SK-N-SH (cell line): ENCODE measurements around the gene NLK. TPM values are rescaled to one million over a fixed set of nuclear protein-coding genes. Genes with fewer than 3 reads are reported as not detected.

Experiments used
- CTCF ChIA-PET: fragments of 300-600, 350-600 bp; formaldehyde crosslinking; extraction: SDS; loops from one replicate; lab custom pipeline; 2021; lab: Yijun Ruan, JAX
- POLR2A ChIA-PET: fragments of 350-600 bp; sonication (Branson Sonifier 250); formaldehyde crosslinking; extraction: SDS; loops from one replicate; lab custom pipeline; 2020; ENCODE audit warnings: antibody characterized with exemption, inconsistent platforms; lab: Yijun Ruan, JAX
- DNase-seq: peaks from one replicate; pipeline ENCODE4 v3.0.0; 2012
- H2AFZ ChIP-seq: fragments of 200-600 bp; sonication (generic); 2 replicates; pipeline ENCODE4 v1.8.1; 2016; ENCODE audit warnings: antibody characterized with exemption, mild to moderate bottlenecking, low read depth
- H3F3A ChIP-seq: fragments of 200-600 bp; sonication (generic); replicated peaks from 2 replicates; pipeline ENCODE3; 2016; ENCODE audit warnings: antibody characterized with exemption, mild to moderate bottlenecking; ENCODE audit not compliant: insufficient read depth
- H3K27ac ChIP-seq, 2 experiments: fragments of 200-500 bp in 1 of 2; fragments of 200-600 bp in 1 of 2; sonication (Bioruptor generic) in 1 of 2; sonication (generic), shearing (Covaris generic) in 1 of 2; 2 replicates each; pipeline versions ENCODE4 v1.5.1 to v1.6.1; 2014 to 2016; ENCODE audit warnings: low read depth in 2 of 2, inconsistent platforms in 1 of 2, low read length in 1 of 2, mild to moderate bottlenecking in 1 of 2, mixed read lengths in 1 of 2
- H3K27me3 ChIP-seq: fragments of 200-600 bp; sonication (generic), shearing (Covaris generic); 2 replicates; pipeline ENCODE4 v1.6.1; 2016; ENCODE audit warnings: mixed run types; ENCODE audit not compliant: insufficient read depth
- H3K36me3 ChIP-seq, 2 experiments: fragments of 200-500 bp in 1 of 2; fragments of 200-600 bp in 1 of 2; sonication (Bioruptor generic) in 1 of 2; sonication (generic) in 1 of 2; replicated peaks in 1 of 2; 2 replicates each; pipeline versions ENCODE3 to v1.5.1; 2014 to 2016; ENCODE audit warnings: low read length in 1 of 2, mild to moderate bottlenecking in 1 of 2; ENCODE audit not compliant: insufficient read depth in 2 of 2, control insufficient read depth in 1 of 2
- H3K4me1 ChIP-seq, 2 experiments: fragments of 200-500 bp in 1 of 2; fragments of 200-600 bp in 1 of 2; sonication (Bioruptor generic) in 1 of 2; sonication (generic), shearing (Covaris generic) in 1 of 2; 2 replicates each; pipeline versions ENCODE4 v1.5.1 to v1.6.1; 2014 to 2016; ENCODE audit warnings: low read depth in 1 of 2, low read length in 1 of 2, mixed run types in 1 of 2; ENCODE audit not compliant: insufficient read depth in 2 of 2, control insufficient read depth in 1 of 2
- H3K4me2 ChIP-seq: fragments of 200-600 bp; sonication (generic), shearing (Covaris generic); 2 replicates; pipeline ENCODE4 v1.6.1; 2017; ENCODE audit warnings: mixed run types
- H3K4me3 ChIP-seq, 2 experiments: fragments of 200-500 bp in 1 of 2; fragments of 200-600 bp in 1 of 2; sonication (Bioruptor generic) in 1 of 2; sonication (generic), shearing (Covaris generic) in 1 of 2; 2 replicates each; pipeline versions ENCODE4 v1.5.1 to v1.8.1; 2014 to 2016; ENCODE audit warnings: low read depth in 2 of 2, inconsistent platforms in 1 of 2, low read length in 1 of 2, mild to moderate bottlenecking in 1 of 2, mixed read lengths in 1 of 2, moderate library complexity in 1 of 2
- H3K79me2 ChIP-seq: fragments of 200-600 bp; sonication (generic); 2 replicates; pipeline ENCODE4 v1.8.1; 2017; ENCODE audit warnings: mild to moderate bottlenecking; ENCODE audit not compliant: insufficient read depth
- H3K9ac ChIP-seq: fragments of 200-600 bp; sonication (generic); 2 replicates; pipeline ENCODE4 v1.6.1; 2017; ENCODE audit warnings: mixed run types
- H3K9me2 ChIP-seq: fragments of 200-600 bp; sonication (generic); 2 replicates; pipeline ENCODE4 v1.6.1; 2017; ENCODE audit warnings: mixed run types
- H3K9me3 ChIP-seq: fragments of 200-600 bp; sonication (generic); 2 replicates; pipeline ENCODE4 v1.6.1; 2017; ENCODE audit warnings: mixed run types, mild to moderate bottlenecking, moderate library complexity
- H4K20me1 ChIP-seq: fragments of 200-600 bp; sonication (generic); 2 replicates; pipeline ENCODE4 v1.6.1; 2017; ENCODE audit warnings: mild to moderate bottlenecking, mixed run types; ENCODE audit not compliant: insufficient read depth
- CHD2 ChIP-seq: fragments of 150-350 bp; IDR thresholded peaks from 2 replicates; pipeline ENCODE4 v1.6.1; 2018; ENCODE audit warnings: low read length; ENCODE audit not compliant: partially characterized antibody
- CTCF ChIP-seq: fragments of 200-600 bp; sonication (generic); IDR thresholded peaks from 2 replicates; pipeline ENCODE4 v1.6.1; 2017; ENCODE audit warnings: antibody characterized with exemption, mild to moderate bottlenecking, moderate library complexity
- EP300 ChIP-seq, 2 experiments: IDR thresholded peaks; 2 replicates each; pipeline versions ENCODE4 v1.4.0 to v1.6.1; 2012; ENCODE audit warnings: borderline replicate concordance in 1 of 2, low read depth in 1 of 2, low read length in 1 of 2
- FOSL2 ChIP-seq: IDR thresholded peaks from 2 replicates; pipeline ENCODE4 v1.4.0; 2012; ENCODE audit warnings: low read depth, mild to moderate bottlenecking, moderate library complexity, borderline replicate concordance
- FOXM1 ChIP-seq: IDR thresholded peaks from 2 replicates; pipeline ENCODE4 v1.4.0; 2012; ENCODE audit warnings: low read depth, mild to moderate bottlenecking
- MAX ChIP-seq: IDR thresholded peaks from 2 replicates; pipeline ENCODE4 v1.4.0; 2012; ENCODE audit warnings: low read depth
- MXI1 ChIP-seq: IDR thresholded peaks from 2 replicates; pipeline ENCODE4 v1.6.1; 2012; ENCODE audit warnings: mild to moderate bottlenecking, low read depth, low read length, improper control_type of control experiment
- NRF1 ChIP-seq: IDR thresholded peaks from 2 replicates; pipeline ENCODE4 v1.6.1; 2012; ENCODE audit warnings: low read depth, mild to moderate bottlenecking, low read length
- RFX5 ChIP-seq: IDR thresholded peaks from 2 replicates; pipeline ENCODE4 v1.6.1; 2012; ENCODE audit warnings: mild to moderate bottlenecking, improper control_type of control experiment, low read length
- RXRA ChIP-seq: IDR thresholded peaks from 2 replicates; pipeline ENCODE4 v1.4.0; 2012; ENCODE audit warnings: low read depth, mild to moderate bottlenecking, borderline replicate concordance
- SIN3A ChIP-seq: IDR thresholded peaks from 2 replicates; pipeline ENCODE4 v1.6.1; 2012; ENCODE audit warnings: low read depth, mild to moderate bottlenecking, low read length, moderate library complexity, borderline replicate concordance
- YY1 ChIP-seq: IDR thresholded peaks from 2 replicates; pipeline ENCODE4 v1.4.0; 2012; ENCODE audit warnings: low read depth, mild to moderate bottlenecking
- ZBTB33 ChIP-seq: IDR thresholded peaks from 2 replicates; pipeline ENCODE4 v1.4.0; 2012; ENCODE audit warnings: low read depth, borderline replicate concordance
- WGBS: methylation state at CpG from one replicate; pipeline ENCODE4 v1.1.6; 2017; ENCODE audit warnings: low lambda C conversion rate; 5-methylcytosine and 5-hydroxymethylcytosine counted together
- polyA plus RNA-seq, 3 experiments: library from polyadenylated mRNA; depleted of rRNA; stranded (reverse); fragments of >200 nt; gene quantifications; 2 replicates each; pipeline ENCODE4 v1.2.3, GENCODE V29; 2012
- TF ChIP-seq, protein P1 (sequence below): fragments of 150-350 bp; IDR thresholded peaks from 2 replicates; pipeline ENCODE4 v1.6.1; 2016; ENCODE audit warnings: mild to moderate bottlenecking, low read depth, low read length
- TF ChIP-seq, protein P2 (sequence below): IDR thresholded peaks from 2 replicates; pipeline ENCODE4 v1.6.1; 2012; ENCODE audit warnings: mild to moderate bottlenecking, low read depth, low read length, moderate library complexity

Gene NLK
- polyA plus RNA-seq, 1 of the 3 experiments (the other 2 are of a cell fraction) = 12.3 TPM

DNA sequence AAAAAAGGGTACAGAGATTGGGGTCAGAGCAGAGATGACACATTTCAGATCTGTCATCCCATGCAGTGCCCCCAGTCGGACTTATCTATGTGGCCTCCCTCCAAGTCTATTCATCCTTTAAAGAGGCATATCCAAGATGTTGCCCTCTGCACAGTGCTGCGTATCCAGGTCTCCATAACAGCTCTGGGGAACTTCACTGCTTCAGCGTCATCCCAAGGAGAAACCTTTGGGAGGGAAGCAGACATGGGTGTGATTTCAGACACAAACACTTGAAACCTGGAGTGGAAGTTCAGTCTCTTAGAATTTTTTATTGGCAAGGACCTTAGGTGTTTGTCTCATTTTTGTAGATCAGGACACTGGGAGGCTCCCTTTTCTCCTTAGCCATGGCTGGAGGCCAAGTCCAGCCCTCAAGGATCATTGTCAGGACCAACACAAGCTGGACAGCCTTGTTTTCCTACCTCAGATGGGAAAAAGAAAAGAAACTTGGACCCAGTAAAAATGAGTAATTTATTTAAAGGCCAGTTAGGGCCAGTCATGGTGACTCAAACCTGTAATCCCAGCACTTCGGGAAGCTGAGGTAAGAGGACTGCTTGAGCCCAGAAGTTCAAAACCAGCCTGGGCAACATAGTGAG lies 23.9 kb upstream of the NLK start:
- no peaks in the 10 kb centered on the region for H3F3A ChIP-seq
- WGBS = 79% methylated on average over 4 of the region's 4 CpGs
- H3K79me2 ChIP-seq = no peaks in the 10 kb centered on the region
- ChIA-PET CTCF (interaction anchor here (1.0 kb wide), 1 partner anchor 213 kb away, joined by 3 read pairs; no protein-coding TSS in a partner anchor), POLR2A (no interaction called here)
- H3K36me3 ChIP-seq = no peaks in the 10 kb centered on the region
- no peak for TF ChIP-seq SIN3A
- TF ChIP-seq, protein P1, sequence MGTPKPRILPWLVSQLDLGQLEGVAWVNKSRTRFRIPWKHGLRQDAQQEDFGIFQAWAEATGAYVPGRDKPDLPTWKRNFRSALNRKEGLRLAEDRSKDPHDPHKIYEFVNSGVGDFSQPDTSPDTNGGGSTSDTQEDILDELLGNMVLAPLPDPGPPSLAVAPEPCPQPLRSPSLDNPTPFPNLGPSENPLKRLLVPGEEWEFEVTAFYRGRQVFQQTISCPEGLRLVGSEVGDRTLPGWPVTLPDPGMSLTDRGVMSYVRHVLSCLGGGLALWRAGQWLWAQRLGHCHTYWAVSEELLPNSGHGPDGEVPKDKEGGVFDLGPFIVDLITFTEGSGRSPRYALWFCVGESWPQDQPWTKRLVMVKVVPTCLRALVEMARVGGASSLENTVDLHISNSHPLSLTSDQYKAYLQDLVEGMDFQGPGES = no peak
- TF ChIP-seq FOXM1 = no peak
- no peak for TF ChIP-seq MAX
- TF ChIP-seq, protein P2, sequence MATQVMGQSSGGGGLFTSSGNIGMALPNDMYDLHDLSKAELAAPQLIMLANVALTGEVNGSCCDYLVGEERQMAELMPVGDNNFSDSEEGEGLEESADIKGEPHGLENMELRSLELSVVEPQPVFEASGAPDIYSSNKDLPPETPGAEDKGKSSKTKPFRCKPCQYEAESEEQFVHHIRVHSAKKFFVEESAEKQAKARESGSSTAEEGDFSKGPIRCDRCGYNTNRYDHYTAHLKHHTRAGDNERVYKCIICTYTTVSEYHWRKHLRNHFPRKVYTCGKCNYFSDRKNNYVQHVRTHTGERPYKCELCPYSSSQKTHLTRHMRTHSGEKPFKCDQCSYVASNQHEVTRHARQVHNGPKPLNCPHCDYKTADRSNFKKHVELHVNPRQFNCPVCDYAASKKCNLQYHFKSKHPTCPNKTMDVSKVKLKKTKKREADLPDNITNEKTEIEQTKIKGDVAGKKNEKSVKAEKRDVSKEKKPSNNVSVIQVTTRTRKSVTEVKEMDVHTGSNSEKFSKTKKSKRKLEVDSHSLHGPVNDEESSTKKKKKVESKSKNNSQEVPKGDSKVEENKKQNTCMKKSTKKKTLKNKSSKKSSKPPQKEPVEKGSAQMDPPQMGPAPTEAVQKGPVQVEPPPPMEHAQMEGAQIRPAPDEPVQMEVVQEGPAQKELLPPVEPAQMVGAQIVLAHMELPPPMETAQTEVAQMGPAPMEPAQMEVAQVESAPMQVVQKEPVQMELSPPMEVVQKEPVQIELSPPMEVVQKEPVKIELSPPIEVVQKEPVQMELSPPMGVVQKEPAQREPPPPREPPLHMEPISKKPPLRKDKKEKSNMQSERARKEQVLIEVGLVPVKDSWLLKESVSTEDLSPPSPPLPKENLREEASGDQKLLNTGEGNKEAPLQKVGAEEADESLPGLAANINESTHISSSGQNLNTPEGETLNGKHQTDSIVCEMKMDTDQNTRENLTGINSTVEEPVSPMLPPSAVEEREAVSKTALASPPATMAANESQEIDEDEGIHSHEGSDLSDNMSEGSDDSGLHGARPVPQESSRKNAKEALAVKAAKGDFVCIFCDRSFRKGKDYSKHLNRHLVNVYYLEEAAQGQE = peak; percentile 66
- no peaks in the 10 kb centered on the region for H4K20me1 ChIP-seq
- H3K9me3 ChIP-seq = no peaks in the 10 kb centered on the region
- no peaks in the 10 kb centered on the region for H3K4me1 ChIP-seq
- no peak for DNase-seq
- H3K27me3 ChIP-seq = no peaks in the 10 kb centered on the region
- H3K4me3 ChIP-seq = no peak overlapping the region
- H3K9ac ChIP-seq = no peak overlapping the region
- no peak overlapping the region for H3K4me2 ChIP-seq
- H3K9me2 ChIP-seq = no peaks in the 10 kb centered on the region
- H3K27ac ChIP-seq = no peak overlapping the region
- no peak overlapping the region; the same call in 1 of the 2 replicates for H2AFZ ChIP-seq

DNA sequence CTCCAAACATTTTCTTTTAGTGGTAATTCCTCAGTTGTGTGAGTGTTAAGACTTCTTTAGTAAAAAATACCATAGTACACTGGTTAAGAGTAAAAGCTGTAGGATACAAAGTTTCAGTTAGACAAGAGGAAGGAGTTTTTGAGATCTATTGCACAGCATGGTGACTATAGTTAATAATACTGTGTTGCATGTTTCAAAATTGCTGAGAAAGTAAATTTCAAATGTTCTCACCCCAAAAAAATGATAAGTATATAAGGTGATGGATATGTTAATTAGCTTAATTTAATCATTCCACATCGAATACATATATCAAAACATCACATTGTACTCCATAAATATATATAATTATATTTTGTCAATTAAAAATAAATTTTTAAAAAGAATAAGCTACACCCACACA lies 22.0 kb upstream of the NLK start:
- Histone ChIP-seq H3K4me1 (no peaks in the 10 kb centered on the region), H3K9me3 (no peaks in the 10 kb centered on the region), H3K27ac (no peak overlapping the region), H3K9ac (no peak overlapping the region), H3K9me2 (no peaks in the 10 kb centered on the region), H3K27me3 (no peaks in the 10 kb centered on the region), H3K4me3 (no peak overlapping the region), H3K36me3 (no peaks in the 10 kb centered on the region), H2AFZ (0 out of 2 replicates have a peak overlapping the region, but pooled peaks have one; percentile 41), H4K20me1 (no peaks in the 10 kb centered on the region), H3K4me2 (no peak overlapping the region), H3F3A (no peaks in the 10 kb centered on the region), H3K79me2 (no peaks in the 10 kb centered on the region)
- WGBS = 19% methylated on average over 1 of the region's 1 CpG
- CTCF ChIA-PET = no interaction called here
- POLR2A ChIA-PET = no interaction called here
- no peak for DNase-seq
- TF ChIP-seq EP300 (IDR thresholded peaks at IDR 0.05; ENCODE audit: borderline replicate concordance in 1 of 2, low read depth in 1 of 2, low read length in 1 of 2) (no peak), MXI1 (no peak), MAX (no peak), CHD2 (no peak), NRF1 (no peak), YY1 (no peak), CTCF (no peak), ZBTB33 (no peak), RXRA (no peak), RFX5 (no peak), FOSL2 (no peak)
